Natural killer cell treated with Interleukin-12 subunit alpha and Interleukin-12 subunit beta and Interleukin-15 and Interleukin-18, amount 100 ng/mL, for 72 hours (primary cell): ENCODE data around the gene CHSY3. TPM values are rescaled to one million over a fixed set of nuclear protein-coding genes. Genes with fewer than 3 reads are reported as not detected.

Experiments
- ATAC-seq, 2 donors: fragments of 150-1000 bp; cut with Tn5 transposase in 1 of 2; sonication (Bioruptor Pico), chemical (Tn5 transposase) in 1 of 2; 2 replicates each; pipeline ENCODE4 v1.10.0; 2021
- DNase-seq: peaks from one replicate; pipeline ENCODE4 v3.0.0; 2022; ENCODE audit warnings: low spot score
- H3K27ac Mint-ChIP-seq, 2 donors: 1 replicate in 1 of 2; 2 replicates in 1 of 2; pipeline ENCODE4 v1.8.0; 2022; ENCODE audit warnings: mixed read lengths in 2 of 2, mild to moderate bottlenecking in 1 of 2, moderate library complexity in 1 of 2
- H3K27me3 Mint-ChIP-seq, 2 donors: 1 replicate in 1 of 2; 2 replicates in 1 of 2; pipeline ENCODE4 v1.8.0; 2022; ENCODE audit warnings: mixed read lengths in 2 of 2
- H3K36me3 Mint-ChIP-seq: one replicate; pipeline ENCODE4 v1.8.0; 2022; ENCODE audit warnings: mixed read lengths
- H3K4me1 Mint-ChIP-seq, 2 donors: 1 replicate in 1 of 2; 2 replicates in 1 of 2; pipeline ENCODE4 v1.8.0; 2022; ENCODE audit warnings: low read depth in 2 of 2, mixed read lengths in 2 of 2, mild to moderate bottlenecking in 1 of 2
- H3K4me3 Mint-ChIP-seq: one replicate; pipeline ENCODE4 v1.8.0; 2022; ENCODE audit warnings: mixed read lengths
- H3K9me3 Mint-ChIP-seq: 2 replicates; pipeline ENCODE4 v1.8.0; 2022; ENCODE audit warnings: mixed read lengths
- total RNA-seq, 2 donors: library from RNA; stranded (reverse); gene quantifications; one replicate each; pipeline ENCODE4 v1.2.3, GENCODE V29; 2022

The CHSY3 gene
- total RNA-seq, 2 donors from 2014 or later = 0.19 to 2.3 TPM

- no peak for DNase-seq
- no peaks in the 10 kb centered on the region for H3K36me3 Mint-ChIP-seq
- H3K4me1 Mint-ChIP-seq = no peaks in the 10 kb centered on the region
- ATAC-seq = no peak
- no peak overlapping the region for H3K27ac Mint-ChIP-seq
- no peak overlapping the region for H3K4me3 Mint-ChIP-seq
- H3K9me3 Mint-ChIP-seq = peaks cover 16% of the 10 kb centered on the region
- no peaks in the 10 kb centered on the region for H3K27me3 Mint-ChIP-seq
These were observed 61.8 kb downstream of the CHSY3 start for GRCh38 chr5:129966071-129966470.

GRCh38 chr5:129971714-129972113 lies 67.4 kb downstream of the CHSY3 start:
- Mint-ChIP-seq H3K4me1 (no peaks in the 10 kb centered on the region), H3K4me3 (no peak overlapping the region), H3K36me3 (no peaks in the 10 kb centered on the region), H3K9me3 (peaks cover 6% of the 10 kb centered on the region), H3K27ac (no peak overlapping the region), H3K27me3 (no peaks in the 10 kb centered on the region)
- DNase-seq (no peak), ATAC-seq (no peak)

GRCh38 chr5:129972465-129973141 lies 68.3 kb downstream of the CHSY3 start:
- no peak for ATAC-seq
- no peaks in the 10 kb centered on the region for H3K4me1 Mint-ChIP-seq
- H3K27ac Mint-ChIP-seq = no peak overlapping the region
- no peak overlapping the region for H3K4me3 Mint-ChIP-seq
- no peaks in the 10 kb centered on the region for H3K27me3 Mint-ChIP-seq
- DNase-seq = no peak
- H3K36me3 Mint-ChIP-seq = no peaks in the 10 kb centered on the region
- H3K9me3 Mint-ChIP-seq = peaks cover 6% of the 10 kb centered on the region

GRCh38 chr5:129973716-129974426 lies 69.6 kb downstream of the CHSY3 start:
- no peak overlapping the region for H3K27ac Mint-ChIP-seq
- H3K4me1 Mint-ChIP-seq = no peaks in the 10 kb centered on the region
- H3K9me3 Mint-ChIP-seq = peaks cover 6% of the 10 kb centered on the region
- H3K27me3 Mint-ChIP-seq = no peaks in the 10 kb centered on the region
- ATAC-seq = no peak
- no peak overlapping the region for H3K4me3 Mint-ChIP-seq
- no peak for DNase-seq
- no peaks in the 10 kb centered on the region for H3K36me3 Mint-ChIP-seq

GRCh38 chr5:129977810-129978209 lies 73.5 kb downstream of the CHSY3 start:
- ATAC-seq (no peak), DNase-seq (no peak)
- Mint-ChIP-seq H3K27ac (no peak overlapping the region), H3K9me3 (peaks cover 3% of the 10 kb centered on the region), H3K4me3 (no peak overlapping the region), H3K4me1 (no peaks in the 10 kb centered on the region), H3K27me3 (no peaks in the 10 kb centered on the region), H3K36me3 (no peaks in the 10 kb centered on the region)

GRCh38 chr5:129978270-129978669 lies 74.0 kb downstream of the CHSY3 start:
- Mint-ChIP-seq H3K27ac (no peak overlapping the region), H3K9me3 (peaks cover 3% of the 10 kb centered on the region), H3K36me3 (no peaks in the 10 kb centered on the region), H3K27me3 (no peaks in the 10 kb centered on the region), H3K4me3 (no peak overlapping the region), H3K4me1 (no peaks in the 10 kb centered on the region)
- DNase-seq (no peak), ATAC-seq (no peak)

GRCh38 chr5:129988453-129988852 lies 84.2 kb downstream of the CHSY3 start:
- Mint-ChIP-seq H3K27ac (no peak overlapping the region), H3K4me1 (no peaks in the 10 kb centered on the region), H3K9me3 (peaks cover 23% of the 10 kb centered on the region), H3K27me3 (no peaks in the 10 kb centered on the region), H3K36me3 (peaks cover 11% of the 10 kb centered on the region), H3K4me3 (no peak overlapping the region)
- DNase-seq = no peak
- no peak for ATAC-seq

- H3K4me1 Mint-ChIP-seq = no peaks in the 10 kb centered on the region
- H3K36me3 Mint-ChIP-seq = no peaks in the 10 kb centered on the region
- peaks cover 15% of the 10 kb centered on the region for H3K9me3 Mint-ChIP-seq
- DNase-seq = no peak
- H3K27me3 Mint-ChIP-seq = no peaks in the 10 kb centered on the region
- no peak overlapping the region for H3K4me3 Mint-ChIP-seq
- ATAC-seq = no peak
- H3K27ac Mint-ChIP-seq = no peak overlapping the region
These were observed 87.5 kb downstream of the CHSY3 start for GRCh38 chr5:129991780-129992179.

- no peak for DNase-seq
- H3K4me3 Mint-ChIP-seq = no peak overlapping the region
- H3K36me3 Mint-ChIP-seq = no peaks in the 10 kb centered on the region
- ATAC-seq = no peak
- H3K4me1 Mint-ChIP-seq = no peaks in the 10 kb centered on the region
- peaks cover 7% of the 10 kb centered on the region for H3K9me3 Mint-ChIP-seq
- no peak overlapping the region for H3K27ac Mint-ChIP-seq
- H3K27me3 Mint-ChIP-seq = no peaks in the 10 kb centered on the region
These were observed 92.6 kb downstream of the CHSY3 start for GRCh38 chr5:129996896-129997295.

GRCh38 chr5:130000460-130000859 lies 96.2 kb downstream of the CHSY3 start:
- DNase-seq (no peak), ATAC-seq (no peak)
- H3K9me3 Mint-ChIP-seq = peaks cover 5% of the 10 kb centered on the region
- no peak overlapping the region for H3K27ac Mint-ChIP-seq
- no peaks in the 10 kb centered on the region for H3K4me1 Mint-ChIP-seq
- H3K36me3 Mint-ChIP-seq = no peaks in the 10 kb centered on the region
- no peak overlapping the region for H3K4me3 Mint-ChIP-seq
- no peaks in the 10 kb centered on the region for H3K27me3 Mint-ChIP-seq

- no peak for ATAC-seq
- Mint-ChIP-seq H3K4me3 (no peak overlapping the region), H3K4me1 (no peaks in the 10 kb centered on the region)
These were observed 97.9 kb downstream of the CHSY3 start for GRCh38 chr5:130002183-130002582.

GRCh38 chr5:130002876-130003275 lies 98.6 kb downstream of the CHSY3 start:
- Mint-ChIP-seq H3K4me3 (no peak overlapping the region), H3K9me3 (peaks cover 3% of the 10 kb centered on the region), H3K27me3 (no peaks in the 10 kb centered on the region), H3K4me1 (no peaks in the 10 kb centered on the region), H3K27ac (no peak overlapping the region), H3K36me3 (no peaks in the 10 kb centered on the region)
- ATAC-seq = no peak
- no peak for DNase-seq

More at GRCh38 chr5:130002183-130002582, 97.9 kb downstream of the CHSY3 start:
- no peak for DNase-seq
- no peak overlapping the region for H3K27ac Mint-ChIP-seq
- H3K36me3 Mint-ChIP-seq = no peaks in the 10 kb centered on the region
- peaks cover 3% of the 10 kb centered on the region for H3K9me3 Mint-ChIP-seq
- no peaks in the 10 kb centered on the region for H3K27me3 Mint-ChIP-seq

GRCh38 chr5:130011986-130012385 lies 107.7 kb downstream of the CHSY3 start:
- H3K27me3 Mint-ChIP-seq = no peaks in the 10 kb centered on the region
- H3K4me3 Mint-ChIP-seq = no peak overlapping the region
- H3K36me3 Mint-ChIP-seq = peaks cover 13% of the 10 kb centered on the region
- ATAC-seq (no peak), DNase-seq (no peak)
- no peak overlapping the region for H3K27ac Mint-ChIP-seq
- H3K9me3 Mint-ChIP-seq = peaks cover 21% of the 10 kb centered on the region
- no peaks in the 10 kb centered on the region for H3K4me1 Mint-ChIP-seq

- Mint-ChIP-seq H3K9me3 (peaks cover 12% of the 10 kb centered on the region), H3K27ac (no peak overlapping the region), H3K27me3 (no peaks in the 10 kb centered on the region), H3K4me1 (no peaks in the 10 kb centered on the region), H3K4me3 (no peak overlapping the region), H3K36me3 (peaks cover 4% of the 10 kb centered on the region)
- ATAC-seq = no peak
- no peak for DNase-seq
These were observed 112.9 kb downstream of the CHSY3 start for GRCh38 chr5:130017173-130017572.
